PC-9 (cell line): Measurements from ENCODE around the gene EYS.

Source experiments
- CTCF ChIP-seq: fragments of 200-600 bp; sonication (generic); conservative IDR thresholded peaks from 2 replicates; pipeline ENCODE4 v1.6.1; 2017; ENCODE audit warnings: mixed run types, antibody characterized with exemption, mild to moderate bottlenecking, moderate library complexity
- EZH2 ChIP-seq: fragments of 200-600 bp; sonication (generic); IDR thresholded peaks from 2 replicates; pipeline ENCODE4 v1.8.0; 2017; ENCODE audit warnings: antibody characterized with exemption, low read depth

GRCh38 chr6:65680232-65680631 lies 26.8 kb downstream of the EYS start:
- no peak for TF ChIP-seq CTCF
- TF ChIP-seq EZH2 = no peak
